ENCODE results near the gene KLHL35. TPM values are rescaled to one million over a fixed set of nuclear protein-coding genes. Genes with fewer than 3 reads are reported as not detected.

The KLHL35 gene
- total RNA-seq, 2 donors from 2014 or later = 0.50 to 0.67 TPM

- Histone ChIP-seq H3K9me3 (no peaks in the 10 kb centered on the region), H3K9ac (ENCODE audit: low read depth in 2 of 2, low read length in 2 of 2) (no peak overlapping the region), H3K36me3 (no peaks in the 10 kb centered on the region), H3K27ac (no peak overlapping the region), H3K27me3 (no peaks in the 10 kb centered on the region), H3K4me1 (no peaks in the 10 kb centered on the region), H3K4me3 (no peak overlapping the region)
- no peak for TF ChIP-seq CTCF (IDR thresholded peaks at IDR 0.05)
- intact Hi-C loops (cut with DNase I) = no loop called here
- DNase-seq = no peak
These were observed 32.9 kb upstream of the KLHL35 start for GRCh38 chr11:75465701-75466531.

GRCh38 chr11:75463106-75463774, 30.2 kb upstream of the KLHL35 start:
- H3K9ac ChIP-seq (ENCODE audit: low read depth in 2 of 2, low read length in 2 of 2) = no peak overlapping the region
- no peaks in the 10 kb centered on the region for H3K36me3 ChIP-seq
- intact Hi-C loops (cut with DNase I) = no loop called here
- no peak for TF ChIP-seq CTCF (IDR thresholded peaks at IDR 0.05)
- H3K4me3 ChIP-seq = no peak overlapping the region
- H3K27me3 ChIP-seq = no peaks in the 10 kb centered on the region
- H3K9me3 ChIP-seq = no peaks in the 10 kb centered on the region
- H3K27ac ChIP-seq = no peak overlapping the region
- no peaks in the 10 kb centered on the region for H3K4me1 ChIP-seq
- DNase-seq = no peak

GRCh38 chr11:75462117-75462653, 29.2 kb upstream of the KLHL35 start:
- H3K9me3 ChIP-seq = no peaks in the 10 kb centered on the region
- no peak for DNase-seq
- H3K4me1 ChIP-seq = no peaks in the 10 kb centered on the region
- no peak for TF ChIP-seq CTCF (IDR thresholded peaks at IDR 0.05)
- H3K4me3 ChIP-seq = no peak overlapping the region
- H3K36me3 ChIP-seq = no peaks in the 10 kb centered on the region
- no peak overlapping the region for H3K27ac ChIP-seq
- intact Hi-C loops (cut with DNase I) = no loop called here
- H3K9ac ChIP-seq (ENCODE audit: low read depth in 2 of 2, low read length in 2 of 2) = no peak overlapping the region
- H3K27me3 ChIP-seq = no peaks in the 10 kb centered on the region

- Histone ChIP-seq H3K27ac (no peak overlapping the region), H3K9ac (ENCODE audit: low read depth in 2 of 2, low read length in 2 of 2) (no peak overlapping the region), H3K4me1 (no peaks in the 10 kb centered on the region), H3K36me3 (no peaks in the 10 kb centered on the region), H3K27me3 (no peaks in the 10 kb centered on the region), H3K4me3 (no peak overlapping the region), H3K9me3 (no peaks in the 10 kb centered on the region)
- intact Hi-C loops (cut with DNase I) = no loop called here
- no peak for TF ChIP-seq CTCF (IDR thresholded peaks at IDR 0.05)
- DNase-seq = no peak
These were observed 28.1 kb upstream of the KLHL35 start for GRCh38 chr11:75461151-75461550.

- DNase-seq = no peak
- Histone ChIP-seq H3K27me3 (no peaks in the 10 kb centered on the region), H3K9me3 (no peaks in the 10 kb centered on the region), H3K9ac (ENCODE audit: low read depth in 2 of 2, low read length in 2 of 2) (no peak overlapping the region), H3K27ac (no peak overlapping the region), H3K4me1 (no peaks in the 10 kb centered on the region), H3K36me3 (no peaks in the 10 kb centered on the region), H3K4me3 (no peak overlapping the region)
- intact Hi-C loops (cut with DNase I) = no loop called here
- no peak for TF ChIP-seq CTCF (IDR thresholded peaks at IDR 0.05)
These were observed 23.7 kb upstream of the KLHL35 start for GRCh38 chr11:75456596-75457183.
